Measurements from ENCODE around the gene MZT2A. TPM values are rescaled to one million over a fixed set of nuclear protein-coding genes. Genes with fewer than 3 reads are reported as not detected.
"Not testable (repeated sequence)": the region's sequence is repeated elsewhere in the genome, so short reads cannot be mapped to it uniquely, and the experiment has no call there.

The MZT2A gene
- polyA plus RNA-seq, 4 donors: 46.1 to 94.9 (median 67.1) TPM

GRCh38 chr2:131471624-131472023 lies 20.6 kb downstream of the MZT2A start:
- DNase-seq (ENCODE audit: low read depth in 4 of 4, low spot score in 2 of 4): not testable (repeated sequence)

DNA sequence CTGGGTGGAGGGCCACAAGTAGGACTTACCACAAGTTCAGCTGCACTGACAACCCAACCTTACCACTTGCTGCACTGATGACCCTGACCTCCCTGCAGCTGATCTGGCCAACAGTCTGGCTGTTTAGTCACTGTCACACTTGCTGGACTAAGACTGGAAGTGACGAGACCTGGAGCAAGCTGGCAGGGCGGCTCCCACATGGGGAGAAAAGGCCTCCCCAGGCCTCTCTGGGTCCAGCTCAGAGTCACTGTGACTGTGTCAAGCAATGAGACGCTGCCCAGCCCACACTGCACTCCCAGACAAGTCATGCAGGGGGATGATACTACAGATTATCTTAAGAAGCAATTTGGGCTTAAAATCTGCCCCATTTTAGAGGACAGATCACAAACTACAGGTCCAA lies 21.3 kb downstream of the MZT2A start:
- DNase-seq (ENCODE audit: low read depth in 4 of 4, low spot score in 2 of 4): not testable (repeated sequence)

- not testable (repeated sequence) for DNase-seq (ENCODE audit: low read depth in 4 of 4, low spot score in 2 of 4)
These were observed 24.5 kb downstream of the MZT2A start for GRCh38 chr2:131467722-131468121.

- not testable (repeated sequence) for DNase-seq (ENCODE audit: low read depth in 4 of 4, low spot score in 2 of 4)
These were observed 37.3 kb downstream of the MZT2A start for GRCh38 chr2:131454914-131455313.

DNA sequence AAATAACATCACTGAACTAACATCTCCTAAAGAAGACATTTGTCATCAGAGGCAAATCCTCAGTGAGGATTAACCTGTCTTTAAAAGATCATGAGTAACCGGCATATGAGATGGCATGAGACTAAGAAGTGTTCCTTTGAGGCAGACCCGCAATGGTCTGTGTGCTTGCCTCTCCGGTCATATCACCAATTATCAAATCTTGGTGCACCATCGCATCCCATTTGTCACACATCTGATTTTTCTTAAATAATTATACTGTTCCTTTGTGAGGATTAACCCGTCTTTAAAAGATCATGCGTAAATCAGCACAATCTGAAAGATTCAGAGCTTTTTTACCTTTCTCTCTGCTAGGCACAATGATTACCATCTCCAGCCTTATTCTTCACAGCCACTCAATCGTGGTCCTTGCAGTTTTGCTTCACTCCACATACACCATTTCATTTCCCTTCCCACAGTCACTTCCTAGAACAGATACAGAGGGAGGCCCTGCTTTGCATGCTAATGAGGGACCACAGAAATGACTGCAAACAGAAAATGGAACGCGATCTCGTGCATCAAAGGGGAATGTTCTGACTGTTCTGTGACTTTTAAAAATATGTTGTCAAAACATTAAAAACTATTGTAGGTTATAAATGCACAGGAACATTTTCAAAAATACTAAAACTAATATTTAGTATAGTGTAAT lies 40.8 kb downstream of the MZT2A start:
- not testable (repeated sequence) for DNase-seq (ENCODE audit: low read depth in 4 of 4, low spot score in 2 of 4)

DNA sequence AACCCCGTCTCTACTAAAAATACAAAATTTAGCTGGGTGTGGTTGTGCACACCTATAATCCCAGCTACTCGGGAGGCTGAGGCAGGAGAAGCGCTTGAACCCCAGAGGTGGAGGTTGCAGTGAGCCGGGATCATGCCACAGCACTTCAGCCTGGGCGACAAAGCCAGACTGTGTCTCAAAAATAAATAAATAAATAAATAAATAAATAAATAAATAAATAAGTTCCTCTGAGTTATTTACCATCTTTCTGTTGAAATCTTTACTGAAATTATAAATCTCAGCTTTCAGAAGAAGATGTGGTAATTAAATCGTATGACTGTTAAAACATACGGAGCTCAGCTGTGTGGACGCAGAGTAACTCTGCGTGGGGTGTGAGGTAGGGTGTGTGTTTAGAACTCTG lies 44.2 kb downstream of the MZT2A start:
- DNase-seq (ENCODE audit: low read depth in 4 of 4, low spot score in 2 of 4): not testable (repeated sequence)

DNA sequence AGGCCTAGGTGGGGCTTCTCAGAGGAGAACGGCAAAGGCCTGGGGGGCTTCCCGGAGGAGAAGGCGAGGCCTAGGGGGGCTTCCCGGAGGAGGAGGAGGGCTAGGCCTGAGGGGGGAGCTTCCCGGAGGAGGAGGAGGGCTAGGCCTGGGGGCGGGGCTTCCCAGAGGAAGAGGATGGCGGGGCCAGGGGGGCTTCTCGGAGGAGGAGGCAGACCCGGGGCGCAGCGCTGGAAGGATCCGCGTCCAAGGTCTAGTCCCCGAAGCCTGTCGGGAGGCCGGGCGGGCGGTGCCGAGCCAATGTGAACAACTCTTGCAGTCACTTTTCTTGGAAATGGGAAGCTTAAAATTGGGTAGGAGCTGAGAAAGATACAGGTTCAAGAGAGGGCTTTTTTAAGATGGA lies 46.3 kb downstream of the MZT2A start:
- DNase-seq (ENCODE audit: low read depth in 4 of 4, low spot score in 2 of 4): no peak

DNA sequence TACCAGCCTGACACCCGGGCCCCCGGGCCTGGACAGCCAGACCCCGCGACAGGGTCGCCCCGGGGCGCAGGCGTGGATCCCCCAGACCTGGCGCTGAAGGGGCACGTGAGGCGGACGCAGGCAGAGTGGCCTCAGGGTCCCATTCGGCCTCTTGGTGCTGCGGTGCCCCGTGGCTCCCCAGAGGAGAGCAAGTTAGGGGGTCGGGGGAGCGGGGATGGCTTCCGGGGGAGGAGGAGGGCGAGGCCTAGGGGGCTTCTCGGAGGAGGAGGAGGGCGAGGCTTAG lies 46.7 kb downstream of the MZT2A start:
- not testable (repeated sequence) for DNase-seq (ENCODE audit: low read depth in 4 of 4, low spot score in 2 of 4)

GRCh38 chr2:131444736-131445514 lies 47.3 kb downstream of the MZT2A start:
- DNase-seq (ENCODE audit: low read depth in 4 of 4, low spot score in 2 of 4): not testable (repeated sequence)

DNA sequence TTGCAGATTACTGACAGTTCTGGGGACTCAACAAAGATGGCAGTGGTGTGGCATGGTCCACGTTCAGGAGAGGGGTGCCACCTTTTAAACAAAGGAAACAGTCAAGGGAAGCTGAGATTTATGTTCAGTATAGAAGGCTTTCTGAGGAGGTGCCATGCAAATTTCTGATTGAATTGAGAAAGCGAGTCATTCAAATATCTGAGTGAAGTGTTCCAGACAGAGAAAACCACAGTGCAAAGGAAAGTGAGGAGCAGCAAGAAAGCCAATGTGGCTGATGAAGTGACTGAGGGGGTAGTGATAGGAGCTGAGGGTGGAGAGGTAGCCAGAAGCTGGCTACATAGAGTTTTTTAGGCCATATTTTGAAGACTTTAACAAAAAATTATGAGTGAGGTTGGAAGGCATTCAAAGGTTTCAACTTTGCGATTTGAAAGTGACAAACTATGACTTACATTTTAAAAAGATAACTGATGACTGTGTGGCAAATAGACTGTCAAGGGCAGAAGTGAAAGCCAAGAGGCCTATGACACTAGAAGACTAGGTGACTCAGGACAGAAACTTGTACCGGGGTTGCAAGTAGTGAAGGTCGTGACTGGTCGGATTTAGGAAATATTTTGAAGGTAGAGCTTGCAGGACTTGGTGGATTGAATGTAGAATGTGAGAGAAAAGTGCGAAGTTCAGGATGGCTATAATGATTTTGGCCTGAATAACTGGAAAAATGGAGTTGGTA lies 51.3 kb downstream of the MZT2A start:
- not testable (repeated sequence) for DNase-seq (ENCODE audit: low read depth in 4 of 4, low spot score in 2 of 4)

Other genes with a start within 250 kb of the MZT2A start
- gene RAB6D, start 128.2 kb downstream of the MZT2A start, polyA plus RNA-seq (ENCODE audit: insufficient read length in 4 of 4): 1 to 10 TPM; 1.1 to 2.4 (median 1.7) TPM
- gene TUBA3D, start 16.3 kb downstream of the MZT2A start, polyA plus RNA-seq (ENCODE audit: insufficient read length in 4 of 4): 1 to 10 TPM in 2 of 4 donors, under 1 TPM in 2; 0.21 to 1.8 (median 0.89) TPM
- 10 to 100 TPM; 11.5 to 21.5 (median 16.2) TPM for gene CCDC74A, start 35.5 kb upstream of the MZT2A start, polyA plus RNA-seq (ENCODE audit: insufficient read length in 4 of 4)